Panc1 (cell line): ENCODE data around the gene ZNF512B. TPM values are rescaled to one million over a fixed set of nuclear protein-coding genes. Genes with fewer than 3 reads are reported as not detected.
"Not testable (repeated sequence)": the region's sequence is repeated elsewhere in the genome, so short reads cannot be mapped to it uniquely, and the experiment has no call there.

Source experiments
- ATAC-seq: fragments of 200-7000 bp; cut with Tn5 transposase; 2 replicates; pipeline ENCODE4 v1.9.1; 2020; ENCODE audit warnings: mild to moderate bottlenecking, moderate library complexity
- BruUV-seq: library from RNA; stranded (reverse); fragments of 400-500 nt; replicated peaks from 2 replicates; lab custom pipeline; 2021; lab: Mats Ljungman, UMichigan
- CTCF ChIA-PET: fragments of 300-600 bp; sonication (Branson Sonifier 250); formaldehyde crosslinking; loops from one replicate; lab custom pipeline; 2022; ENCODE audit warnings: antibody characterized with exemption; lab: Charles Lee
- POLR2A ChIA-PET: fragments of 300-600 bp; sonication (Branson Sonifier 250); formaldehyde crosslinking; loops from one replicate; lab custom pipeline; 2022; ENCODE audit warnings: antibody characterized with exemption; lab: Charles Lee
- DNase-seq: peaks from one replicate; pipeline ENCODE4 v3.0.0-alpha.2; 2010; ENCODE audit warnings: low read depth, low spot score
- H3K27ac ChIP-seq: 2 replicates; pipeline ENCODE4 v1.5.1; 2011; ENCODE audit warnings: mild to moderate bottlenecking, low read length, inconsistent platforms
- H3K27me3 ChIP-seq: fragments of 200-500 bp; sonication (Bioruptor generic); 2 replicates; pipeline ENCODE4 v1.6.0; 2014; ENCODE audit warnings: low read length, inconsistent platforms; ENCODE audit not compliant: control insufficient read depth, insufficient read depth
- H3K36me3 ChIP-seq: fragments of 200-500 bp; sonication (Bioruptor generic); 2 replicates; pipeline ENCODE4 v1.5.1; 2014; ENCODE audit warnings: inconsistent platforms, mild to moderate bottlenecking, low read length, moderate library complexity; ENCODE audit not compliant: control insufficient read depth, insufficient read depth
- H3K4me1 ChIP-seq: 2 replicates; pipeline ENCODE4 v1.5.1; 2011; ENCODE audit warnings: inconsistent platforms, mild to moderate bottlenecking, low read length, moderate library complexity; ENCODE audit not compliant: control insufficient read depth, insufficient read depth
- H3K4me3 ChIP-seq, 2 experiments: 2 replicates each; pipeline ENCODE4 v1.5.1; 2011 to 2012; ENCODE audit warnings: low read depth in 2 of 2, low read length in 2 of 2, mild to moderate bottlenecking in 2 of 2, inconsistent platforms in 1 of 2, moderate library complexity in 1 of 2
- H3K9me3 ChIP-seq: fragments of 200-500 bp; sonication (Bioruptor generic); 2 replicates; pipeline ENCODE4 v1.5.1; 2014; ENCODE audit warnings: low read depth, mild to moderate bottlenecking, inconsistent platforms, low read length, moderate library complexity; ENCODE audit not compliant: control insufficient read depth, insufficient read depth
- POLR2AphosphoS5 ChIP-seq: IDR thresholded peaks from 2 replicates; pipeline ENCODE4 v1.6.1; 2012; ENCODE audit warnings: mild to moderate bottlenecking, low read depth, low read length, moderate library complexity
- SIN3A ChIP-seq: IDR thresholded peaks from 2 replicates; pipeline ENCODE4 v1.6.1; 2012; ENCODE audit warnings: low read depth, mild to moderate bottlenecking, low read length, moderate library complexity, borderline replicate concordance; ENCODE audit not compliant: insufficient read depth
- TCF7L2 ChIP-seq: IDR thresholded peaks from 2 replicates; pipeline ENCODE4 v1.6.1; 2011; ENCODE audit warnings: mild to moderate bottlenecking, low read depth, low read length, inconsistent platforms
- in situ Hi-C: cut with HindIII; loops from 2 replicates; pipeline ENCODE4 v1.10.0; 2016; ENCODE audit warnings: low sequenced_read_pairs, low pct_unique_long_range_greater_than_20kb
- intact Hi-C: fragments of 100-400 bp; cut with micrococcal nuclease; formaldehyde crosslinking; loops from one replicate; pipeline ENCODE4 v1.10.0; 2022; ENCODE audit not compliant: unreplicated experiment
- total RNA-seq: library from RNA; stranded (reverse); gene quantifications from one replicate; pipeline ENCODE4 v1.2.1, GENCODE V29; 2021; ENCODE audit not compliant: unreplicated experiment
- TF ChIP-seq, protein P1 (sequence below): fragments of 450-650 bp; IDR thresholded peaks from 2 replicates; pipeline ENCODE4 v1.5.1; 2017; ENCODE audit warnings: mild to moderate bottlenecking
- TF ChIP-seq, protein P2 (sequence below), 2 experiments: IDR thresholded peaks; 2 replicates each; pipeline ENCODE4 v1.6.1; 2011 to 2012; ENCODE audit warnings: low read depth in 2 of 2, control low read depth in 1 of 2, low read length in 1 of 2, mild to moderate bottlenecking in 1 of 2, moderate library complexity in 1 of 2; ENCODE audit not compliant: insufficient read depth in 1 of 2

Gene ZNF512B
- total RNA-seq, 1 experiment from 2014 or later = 17.9 TPM

DNA sequence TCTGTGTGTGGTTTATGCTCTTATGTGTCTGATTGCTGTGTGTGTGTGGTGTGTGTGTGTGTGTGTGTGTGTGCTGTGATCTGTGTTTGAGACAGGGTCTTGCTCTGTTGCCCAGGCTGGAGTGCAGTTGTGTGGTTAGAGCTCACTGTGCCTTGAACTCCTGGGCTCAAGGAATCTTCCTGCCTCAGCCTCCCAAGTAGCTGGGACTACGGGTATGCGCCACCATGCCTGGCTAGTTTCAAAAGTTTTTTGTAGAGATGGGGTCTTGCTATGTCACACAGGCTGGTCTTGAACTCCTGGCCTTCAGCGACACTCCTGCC, 3.4 kb upstream of the ZNF512B start:
- in situ Hi-C loops (no loop called here), intact Hi-C loops (no loop called here)
- BruUV-seq = no TSS peak
- Histone ChIP-seq H3K27me3 (no peaks in the 10 kb centered on the region), H3K27ac (no peak overlapping the region; the same call in 1 of the 2 replicates), H3K4me3 (no peak overlapping the region), H3K9me3 (no peaks in the 10 kb centered on the region), H3K4me1 (peaks cover 35% of the 10 kb centered on the region), H3K36me3 (no peaks in the 10 kb centered on the region; the same call in 1 of the 2 replicates)
- CTCF ChIA-PET = no interaction called here
- POLR2A ChIA-PET = no interaction called here
- DNase-seq (no peak), ATAC-seq (no peak)
- no peak for TF ChIP-seq SIN3A
- TF ChIP-seq POLR2AphosphoS5 = no peak

DNA sequence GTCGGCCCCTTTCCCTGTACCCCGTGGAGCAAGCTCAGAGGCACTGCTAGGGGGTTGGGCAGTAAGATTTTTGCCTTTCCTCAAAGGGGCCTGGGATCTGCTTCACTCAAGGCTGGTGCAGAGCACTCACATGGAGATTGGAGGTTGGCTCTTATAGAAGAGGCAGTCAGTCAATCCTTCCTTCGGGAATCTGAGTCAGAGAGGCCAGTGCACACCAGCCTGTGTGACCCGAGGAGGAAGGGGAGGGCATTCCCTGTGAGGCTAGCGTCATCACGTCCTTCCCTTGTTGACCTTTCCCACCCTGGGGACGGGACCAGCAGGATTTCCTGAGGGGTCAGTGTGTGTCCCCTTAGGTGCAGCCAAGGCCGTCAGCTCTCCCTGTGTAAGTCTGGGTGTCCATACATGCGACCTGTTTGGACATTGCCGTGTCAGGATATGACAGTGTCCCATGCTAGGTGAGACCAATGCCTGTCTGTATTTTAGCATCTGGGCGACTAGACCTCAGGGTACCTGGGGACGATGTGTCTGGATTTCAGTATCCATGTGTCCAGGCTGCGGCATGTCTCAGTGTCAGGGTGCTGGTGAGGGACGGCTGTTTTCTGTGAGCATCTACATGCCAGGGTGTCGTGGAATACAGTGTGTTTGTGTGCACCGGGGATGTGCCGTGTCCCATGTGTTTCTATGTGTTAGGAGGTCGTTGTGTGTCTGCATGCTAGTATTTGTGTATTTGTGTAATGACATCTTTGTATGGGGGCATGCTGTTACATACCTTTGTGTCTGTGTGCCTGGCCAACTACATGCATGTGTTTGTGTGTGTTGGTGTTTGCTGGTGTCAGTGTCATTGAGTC, 2.8 kb upstream of the ZNF512B start:
- ChIA-PET POLR2A (no interaction called here), CTCF (no interaction called here)
- H3K27ac ChIP-seq = no peak overlapping the region; the same call in 1 of the 2 replicates
- intact Hi-C loops = no loop called here
- in situ Hi-C loops = no loop called here
- H3K9me3 ChIP-seq = no peaks in the 10 kb centered on the region
- TF ChIP-seq POLR2AphosphoS5 = 0 out of 2 replicates have a peak, but pooled peaks have one; percentile 18
- TF ChIP-seq, protein P1, sequence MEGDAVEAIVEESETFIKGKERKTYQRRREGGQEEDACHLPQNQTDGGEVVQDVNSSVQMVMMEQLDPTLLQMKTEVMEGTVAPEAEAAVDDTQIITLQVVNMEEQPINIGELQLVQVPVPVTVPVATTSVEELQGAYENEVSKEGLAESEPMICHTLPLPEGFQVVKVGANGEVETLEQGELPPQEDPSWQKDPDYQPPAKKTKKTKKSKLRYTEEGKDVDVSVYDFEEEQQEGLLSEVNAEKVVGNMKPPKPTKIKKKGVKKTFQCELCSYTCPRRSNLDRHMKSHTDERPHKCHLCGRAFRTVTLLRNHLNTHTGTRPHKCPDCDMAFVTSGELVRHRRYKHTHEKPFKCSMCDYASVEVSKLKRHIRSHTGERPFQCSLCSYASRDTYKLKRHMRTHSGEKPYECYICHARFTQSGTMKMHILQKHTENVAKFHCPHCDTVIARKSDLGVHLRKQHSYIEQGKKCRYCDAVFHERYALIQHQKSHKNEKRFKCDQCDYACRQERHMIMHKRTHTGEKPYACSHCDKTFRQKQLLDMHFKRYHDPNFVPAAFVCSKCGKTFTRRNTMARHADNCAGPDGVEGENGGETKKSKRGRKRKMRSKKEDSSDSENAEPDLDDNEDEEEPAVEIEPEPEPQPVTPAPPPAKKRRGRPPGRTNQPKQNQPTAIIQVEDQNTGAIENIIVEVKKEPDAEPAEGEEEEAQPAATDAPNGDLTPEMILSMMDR = no peak
- ATAC-seq (no peak), DNase-seq (no peak)
- H3K4me3 ChIP-seq = no peak overlapping the region
- H3K27me3 ChIP-seq = no peaks in the 10 kb centered on the region
- no peaks in the 10 kb centered on the region; the same call in 1 of the 2 replicates for H3K36me3 ChIP-seq
- BruUV-seq = no TSS peak
- H3K4me1 ChIP-seq = peaks cover 30% of the 10 kb centered on the region

DNA sequence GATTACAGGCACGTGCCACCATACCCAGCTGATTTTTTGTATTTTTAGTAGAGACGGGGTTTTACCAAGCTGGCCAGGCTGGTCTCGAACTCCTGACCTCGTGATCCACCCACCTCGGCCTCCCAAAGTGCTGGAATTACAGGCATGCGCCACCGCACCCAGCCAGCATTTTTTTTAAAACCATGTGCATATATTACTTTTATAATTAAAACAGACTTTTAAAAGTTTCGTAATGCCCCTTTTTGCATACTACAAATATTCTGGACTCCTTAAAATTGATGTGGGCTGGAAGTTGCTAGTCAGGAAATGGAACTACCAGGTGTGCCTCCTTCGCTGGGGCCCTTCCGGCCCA, 2.2 kb upstream of the ZNF512B start:
- H3K27me3 ChIP-seq, BruUV-seq, ATAC-seq, H3K4me3 ChIP-seq, H3K36me3 ChIP-seq, CTCF ChIA-PET, in situ Hi-C loops, intact Hi-C loops, DNase-seq, H3K9me3 ChIP-seq, H3K27ac ChIP-seq, POLR2A ChIA-PET: not testable (repeated sequence)
- H3K4me1 ChIP-seq = peaks cover 27% of the 10 kb centered on the region

DNA sequence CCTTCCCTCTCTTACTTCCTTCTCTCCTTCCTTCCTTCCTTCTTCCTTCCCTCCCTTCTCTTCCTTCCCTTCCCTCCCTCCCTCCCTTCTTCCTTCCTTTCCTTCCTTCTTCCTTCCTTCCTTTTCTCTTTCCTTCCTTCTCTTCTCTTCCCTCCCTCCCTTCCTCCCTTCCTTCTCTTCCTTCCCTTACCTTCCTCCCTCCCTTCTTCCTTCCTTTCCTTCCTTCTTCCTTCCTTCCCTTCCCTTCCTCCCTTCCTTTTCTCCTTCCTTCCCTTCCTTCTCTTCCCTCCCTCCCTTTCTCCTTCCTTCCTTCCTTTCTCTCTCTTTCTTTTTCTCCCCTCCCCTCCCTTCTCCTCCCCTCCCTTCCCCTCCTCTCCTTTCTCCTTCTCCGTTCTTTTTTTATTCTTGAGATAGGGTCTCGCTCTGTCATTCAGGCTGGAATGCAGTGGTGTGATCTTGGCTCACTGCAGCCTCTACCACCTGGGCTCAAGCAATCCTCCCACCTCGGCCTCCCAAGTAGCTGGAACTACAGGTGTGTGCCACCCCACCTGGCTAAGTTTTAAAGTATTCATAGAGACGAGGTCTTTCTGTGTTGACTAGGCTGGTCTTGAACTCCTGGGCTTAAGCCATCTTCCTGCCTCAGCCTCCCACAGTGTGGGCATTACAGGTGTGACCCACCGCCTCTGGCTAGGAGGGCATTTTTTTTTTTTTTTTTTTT, 1.1 kb upstream of the ZNF512B start:
- intact Hi-C loops = no loop called here
- CTCF ChIA-PET = no interaction called here
- no peak overlapping the region for H3K27ac ChIP-seq

More for the DNA sequence above, 1.1 kb upstream of the ZNF512B start:
- H3K36me3 ChIP-seq = no peaks in the 10 kb centered on the region; the same call in 1 of the 2 replicates
- peaks cover 27% of the 10 kb centered on the region for H3K4me1 ChIP-seq
- DNase-seq (no peak), ATAC-seq (no peak)
- in situ Hi-C loops = no loop called here
- no peaks in the 10 kb centered on the region for H3K9me3 ChIP-seq
- TF ChIP-seq, protein P2, sequence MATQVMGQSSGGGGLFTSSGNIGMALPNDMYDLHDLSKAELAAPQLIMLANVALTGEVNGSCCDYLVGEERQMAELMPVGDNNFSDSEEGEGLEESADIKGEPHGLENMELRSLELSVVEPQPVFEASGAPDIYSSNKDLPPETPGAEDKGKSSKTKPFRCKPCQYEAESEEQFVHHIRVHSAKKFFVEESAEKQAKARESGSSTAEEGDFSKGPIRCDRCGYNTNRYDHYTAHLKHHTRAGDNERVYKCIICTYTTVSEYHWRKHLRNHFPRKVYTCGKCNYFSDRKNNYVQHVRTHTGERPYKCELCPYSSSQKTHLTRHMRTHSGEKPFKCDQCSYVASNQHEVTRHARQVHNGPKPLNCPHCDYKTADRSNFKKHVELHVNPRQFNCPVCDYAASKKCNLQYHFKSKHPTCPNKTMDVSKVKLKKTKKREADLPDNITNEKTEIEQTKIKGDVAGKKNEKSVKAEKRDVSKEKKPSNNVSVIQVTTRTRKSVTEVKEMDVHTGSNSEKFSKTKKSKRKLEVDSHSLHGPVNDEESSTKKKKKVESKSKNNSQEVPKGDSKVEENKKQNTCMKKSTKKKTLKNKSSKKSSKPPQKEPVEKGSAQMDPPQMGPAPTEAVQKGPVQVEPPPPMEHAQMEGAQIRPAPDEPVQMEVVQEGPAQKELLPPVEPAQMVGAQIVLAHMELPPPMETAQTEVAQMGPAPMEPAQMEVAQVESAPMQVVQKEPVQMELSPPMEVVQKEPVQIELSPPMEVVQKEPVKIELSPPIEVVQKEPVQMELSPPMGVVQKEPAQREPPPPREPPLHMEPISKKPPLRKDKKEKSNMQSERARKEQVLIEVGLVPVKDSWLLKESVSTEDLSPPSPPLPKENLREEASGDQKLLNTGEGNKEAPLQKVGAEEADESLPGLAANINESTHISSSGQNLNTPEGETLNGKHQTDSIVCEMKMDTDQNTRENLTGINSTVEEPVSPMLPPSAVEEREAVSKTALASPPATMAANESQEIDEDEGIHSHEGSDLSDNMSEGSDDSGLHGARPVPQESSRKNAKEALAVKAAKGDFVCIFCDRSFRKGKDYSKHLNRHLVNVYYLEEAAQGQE (IDR thresholded peaks at IDR 0.05; ENCODE audit: insufficient read depth in 1 of 2, low read depth in 2 of 2, low read length in 1 of 2) = no peak
- TF ChIP-seq POLR2AphosphoS5 (no peak), TCF7L2 (no peak), SIN3A (no peak)
- TF ChIP-seq, protein P1 = no peak
- POLR2A ChIA-PET = interaction anchor here (0.7 kb wide), 1 partner anchor 55 kb away, joined by 3 read pairs; no protein-coding TSS in a partner anchor
- no TSS peak for BruUV-seq
- no peak overlapping the region for H3K4me3 ChIP-seq
- H3K27me3 ChIP-seq = no peaks in the 10 kb centered on the region
